HG02970 (cell line): ENCODE data around the gene TEX22.
A peak's percentile ranks its signal among the peaks of the same experiment; 100 is the strongest.

ENCODE experiments used
- ATAC-seq: cut with Tn5 transposase; IDR thresholded peaks from one replicate; pipeline ENCODE4 v1.9.1; 2021; ENCODE audit warnings: mild to moderate bottlenecking, moderate library complexity, moderate number of reproducible peaks; ENCODE audit not compliant: unreplicated experiment, low FRiP score

TEX22 gene

GRCh38 chr14:105397350-105397931, 897 bp upstream of the TEX22 start:
- no peak for ATAC-seq

- ATAC-seq, result peak; percentile 19
Observed at GRCh38 chr14:105398726-105399465, 558 bp downstream of the TEX22 start.

DNA sequence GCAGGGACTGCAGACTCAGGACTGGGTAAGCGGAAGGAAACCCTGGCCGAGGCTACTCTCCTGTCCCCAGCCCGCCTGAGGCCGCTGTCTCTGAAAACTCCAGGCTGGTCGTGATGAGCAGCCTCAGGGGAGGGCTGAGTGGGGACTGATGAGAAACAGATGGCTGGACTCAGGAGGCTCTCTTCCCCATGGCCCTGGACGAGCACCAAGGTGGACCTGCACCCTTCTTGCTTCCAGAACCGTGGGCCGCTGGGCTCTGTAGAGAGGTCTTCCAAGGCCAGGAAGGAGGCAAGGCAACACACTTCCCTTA, 1.1 kb downstream of the TEX22 start:
- no peak for ATAC-seq

- no peak for ATAC-seq
Observed at GRCh38 chr14:105400016-105400415, 1.7 kb downstream of the TEX22 start.

GRCh38 chr14:105401699-105402098, 3.4 kb downstream of the TEX22 start:
- no peak for ATAC-seq

GRCh38 chr14:105408592-105408991, 10.3 kb downstream of the TEX22 start:
- no peak for ATAC-seq

DNA sequence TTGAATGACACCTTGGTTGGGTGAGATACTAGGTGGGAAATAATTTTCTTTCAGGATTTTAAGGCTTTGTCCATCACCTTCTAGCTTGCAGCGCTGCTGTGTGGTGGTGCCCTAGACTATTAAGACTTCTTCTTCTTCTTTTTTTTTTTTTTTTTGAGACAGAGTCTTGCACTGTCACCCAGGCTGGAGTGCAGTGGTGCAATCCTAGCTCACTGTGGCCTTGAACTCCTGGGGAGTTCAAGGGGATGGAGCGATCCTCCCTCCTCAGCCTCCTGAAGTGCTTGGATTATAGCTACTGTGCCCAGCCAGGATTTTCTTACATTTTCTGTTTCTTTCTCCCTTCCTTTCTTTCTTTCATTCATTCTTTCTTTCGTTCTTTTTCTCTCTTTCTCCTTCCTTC, 11.0 kb downstream of the TEX22 start:
- no peak for ATAC-seq

GRCh38 chr14:105410642-105411016, 12.3 kb downstream of the TEX22 start:
- no peak for ATAC-seq

- no peak for ATAC-seq
Observed at GRCh38 chr14:105411017-105411941, 12.9 kb downstream of the TEX22 start.

GRCh38 chr14:105411985-105412770, 13.8 kb downstream of the TEX22 start:
- no peak for ATAC-seq

- no peak for ATAC-seq
Observed at GRCh38 chr14:105412771-105413543, 14.6 kb downstream of the TEX22 start.

- ATAC-seq, result no peak
Observed at GRCh38 chr14:105413544-105413886, 15.2 kb downstream of the TEX22 start.

GRCh38 chr14:105414456-105415371, 16.4 kb downstream of the TEX22 start:
- no peak for ATAC-seq

GRCh38 chr14:105415481-105416428, 17.4 kb downstream of the TEX22 start:
- no peak for ATAC-seq

DNA sequence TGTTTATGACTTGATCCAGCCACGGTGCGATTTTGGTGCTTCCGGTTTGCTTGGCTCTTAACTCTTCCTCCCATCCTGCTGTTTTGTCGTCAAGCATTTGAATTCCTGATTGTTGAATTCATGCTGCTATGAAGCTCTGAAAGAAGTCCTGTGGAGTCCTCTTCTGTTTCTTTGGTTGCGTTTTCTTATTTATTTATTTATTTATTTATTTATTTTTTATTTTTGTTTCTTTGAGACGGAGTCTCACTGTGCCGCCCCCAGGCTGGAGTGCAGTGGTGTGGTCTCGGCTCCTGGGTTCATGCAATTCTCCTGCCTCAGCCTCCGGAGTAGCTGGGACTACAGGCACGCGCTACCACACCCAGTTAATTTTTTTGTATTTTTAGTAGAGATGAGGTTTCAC, 18.3 kb downstream of the TEX22 start:
- no peak for ATAC-seq

GRCh38 chr14:105417690-105418121, 19.4 kb downstream of the TEX22 start:
- ATAC-seq, result no peak

DNA sequence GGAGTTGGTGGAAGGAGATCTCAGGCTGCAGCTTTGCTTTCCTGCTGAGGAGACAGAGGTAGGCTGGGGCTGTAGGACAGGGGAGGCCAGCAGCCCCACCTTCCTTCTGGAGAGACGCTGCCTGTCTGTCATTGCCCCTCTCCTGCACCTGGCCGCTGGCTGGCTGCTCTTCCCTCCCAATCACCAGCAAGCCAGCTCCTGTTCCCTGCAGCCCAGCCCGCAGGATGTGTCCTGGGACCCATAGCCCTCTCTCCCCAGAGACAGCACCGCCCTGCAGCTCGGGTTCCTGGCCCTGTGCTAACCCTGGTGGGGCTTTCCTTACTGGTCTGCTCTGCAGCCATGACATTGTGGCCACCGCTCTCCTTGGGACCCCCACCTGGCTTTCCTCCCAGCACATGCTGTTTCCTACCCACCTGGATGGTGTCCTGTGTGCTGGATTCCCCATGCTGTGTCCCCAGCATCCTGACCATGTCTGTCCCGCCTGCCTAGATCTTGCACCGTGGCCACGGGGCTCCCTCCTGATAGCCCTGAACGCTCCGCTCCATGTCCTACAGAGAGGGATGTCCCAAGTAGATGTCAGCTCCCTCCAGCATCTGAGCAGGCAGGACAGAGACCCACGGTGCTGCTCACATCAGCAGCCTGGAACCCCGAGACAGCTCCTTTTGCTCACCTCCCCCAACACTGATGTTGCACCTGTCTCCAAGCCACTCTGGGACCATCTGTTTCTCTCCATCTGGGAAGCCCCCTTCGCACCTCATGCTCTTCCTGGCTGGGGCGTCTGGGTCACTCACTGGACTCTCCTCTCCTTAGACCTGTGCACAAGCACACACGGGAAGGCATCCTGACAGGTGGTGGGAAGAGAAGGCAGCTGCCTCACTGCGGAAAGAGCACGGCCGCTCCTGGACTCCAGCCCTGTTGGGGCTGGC, 20.2 kb downstream of the TEX22 start:
- no peak for ATAC-seq
